DND-41 (cell line): Measurements from ENCODE around the gene FAM118B.
A peak's percentile ranks its signal among the peaks of the same experiment; 100 is the strongest.
"Not testable (repeated sequence)": the region's sequence is repeated elsewhere in the genome, so short reads cannot be mapped to it uniquely, and the experiment has no call there.

Experiments
- ATAC-seq: fragments of 200-7000 bp; cut with Tn5 transposase; 3 replicates; pipeline ENCODE4 v1.9.1; 2021; ENCODE audit warnings: low read depth; ENCODE audit not compliant: insufficient read depth
- DNase-seq: peaks from one replicate; pipeline ENCODE4 v3.0.0-alpha.2; 2020
- H2AFZ ChIP-seq: 2 replicates; pipeline ENCODE4 v1.6.0; 2012; ENCODE audit warnings: low read depth, low read length
- H3K27ac ChIP-seq: 2 replicates; pipeline ENCODE4 v1.5.1; 2012; ENCODE audit warnings: low read length, inconsistent platforms
- H3K27me3 ChIP-seq: fragments of 200-600 bp; sonication (generic); 2 replicates; pipeline ENCODE4 v1.6.0; 2012; ENCODE audit warnings: low read length, mild to moderate bottlenecking, inconsistent platforms; ENCODE audit not compliant: insufficient read depth, poor library complexity
- H3K36me3 ChIP-seq: 2 replicates; pipeline ENCODE4 v1.5.1; 2012; ENCODE audit warnings: low read length, inconsistent platforms; ENCODE audit not compliant: insufficient read depth
- H3K4me1 ChIP-seq: 2 replicates; pipeline ENCODE4 v1.5.1; 2012; ENCODE audit warnings: mild to moderate bottlenecking, low read length; ENCODE audit not compliant: insufficient read depth
- H3K4me2 ChIP-seq: 2 replicates; pipeline ENCODE4 v1.6.0; 2012; ENCODE audit warnings: mild to moderate bottlenecking, moderate library complexity, low read length, inconsistent platforms; ENCODE audit not compliant: insufficient read depth
- H3K4me3 ChIP-seq, 2 experiments: fragments of 200-600 bp in 1 of 2; shearing (Covaris generic) in 1 of 2; 2 replicates each; pipeline ENCODE4 v1.5.1; 2012 to 2016; ENCODE audit warnings: inconsistent platforms in 2 of 2, low read length in 2 of 2, mild to moderate bottlenecking in 2 of 2, low read depth in 1 of 2, moderate library complexity in 1 of 2
- H3K79me2 ChIP-seq: 2 replicates; pipeline ENCODE4 v1.6.0; 2012; ENCODE audit warnings: low read length, inconsistent platforms; ENCODE audit not compliant: insufficient read depth
- H3K9ac ChIP-seq: 2 replicates; pipeline ENCODE4 v1.6.0; 2012; ENCODE audit warnings: low read depth, mild to moderate bottlenecking, inconsistent platforms, low read length, moderate library complexity
- H3K9me3 ChIP-seq: 2 replicates; pipeline ENCODE4 v1.5.1; 2012; ENCODE audit warnings: low read length, moderate library complexity, mild to moderate bottlenecking, inconsistent platforms; ENCODE audit not compliant: insufficient read depth, severe bottlenecking
- H4K20me1 ChIP-seq: 2 replicates; pipeline ENCODE4 v1.6.0; 2012; ENCODE audit warnings: low read length; ENCODE audit not compliant: insufficient read depth
- EZH2 ChIP-seq: IDR thresholded peaks from 3 replicates; pipeline ENCODE4 v1.6.1; 2012; ENCODE audit warnings: borderline replicate concordance, low read depth, mild to moderate bottlenecking, moderate library complexity, low read length, inconsistent platforms; ENCODE audit not compliant: severe bottlenecking
- TF ChIP-seq, protein P1 (sequence below): IDR thresholded peaks from 2 replicates; pipeline ENCODE4 v1.5.1; 2012; ENCODE audit warnings: borderline replicate concordance, low read length, moderate library complexity, mild to moderate bottlenecking; ENCODE audit not compliant: poor library complexity, severe bottlenecking; ENCODE audit errors: extremely low read depth

FAM118B gene

DNA sequence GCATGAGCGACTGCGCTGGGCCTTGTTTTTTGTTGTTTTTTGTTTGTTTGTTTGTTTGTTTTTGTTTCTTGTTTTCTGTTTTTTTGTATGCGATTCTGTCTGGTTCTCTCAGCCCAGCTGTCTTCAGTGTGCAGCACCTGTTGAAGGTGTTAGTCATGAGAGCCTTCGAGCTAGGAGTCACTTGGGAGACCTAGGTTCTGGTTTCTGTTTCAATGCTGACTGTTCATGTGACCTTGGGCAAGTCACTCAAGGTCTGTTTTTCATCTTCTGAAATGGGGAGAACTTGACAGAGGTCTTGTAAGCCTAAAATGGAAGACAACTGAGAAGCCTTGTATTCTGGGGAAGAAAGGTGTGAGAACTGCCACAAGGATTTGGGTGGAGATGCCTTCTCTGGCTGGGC, 94.1 kb downstream of the FAM118B start:
- Histone ChIP-seq H3K36me3 (peaks cover 31% of the 10 kb centered on the region), H3K9me3 (no peaks in the 10 kb centered on the region), H3K4me2 (peak overlapping the region; percentile 44; the same call in 1 of the 2 replicates), H3K4me3 (no peak overlapping the region), H3K4me1 (peaks cover 48% of the 10 kb centered on the region), H3K27ac (peak overlapping the region; percentile 58), H3K27me3 (no peaks in the 10 kb centered on the region), H2AFZ (no peak overlapping the region), H3K9ac (no peak overlapping the region), H3K79me2 (peaks cover 49% of the 10 kb centered on the region), H4K20me1 (no peaks in the 10 kb centered on the region)
- ATAC-seq (no peak), DNase-seq (no peak)
- TF ChIP-seq, protein P1, sequence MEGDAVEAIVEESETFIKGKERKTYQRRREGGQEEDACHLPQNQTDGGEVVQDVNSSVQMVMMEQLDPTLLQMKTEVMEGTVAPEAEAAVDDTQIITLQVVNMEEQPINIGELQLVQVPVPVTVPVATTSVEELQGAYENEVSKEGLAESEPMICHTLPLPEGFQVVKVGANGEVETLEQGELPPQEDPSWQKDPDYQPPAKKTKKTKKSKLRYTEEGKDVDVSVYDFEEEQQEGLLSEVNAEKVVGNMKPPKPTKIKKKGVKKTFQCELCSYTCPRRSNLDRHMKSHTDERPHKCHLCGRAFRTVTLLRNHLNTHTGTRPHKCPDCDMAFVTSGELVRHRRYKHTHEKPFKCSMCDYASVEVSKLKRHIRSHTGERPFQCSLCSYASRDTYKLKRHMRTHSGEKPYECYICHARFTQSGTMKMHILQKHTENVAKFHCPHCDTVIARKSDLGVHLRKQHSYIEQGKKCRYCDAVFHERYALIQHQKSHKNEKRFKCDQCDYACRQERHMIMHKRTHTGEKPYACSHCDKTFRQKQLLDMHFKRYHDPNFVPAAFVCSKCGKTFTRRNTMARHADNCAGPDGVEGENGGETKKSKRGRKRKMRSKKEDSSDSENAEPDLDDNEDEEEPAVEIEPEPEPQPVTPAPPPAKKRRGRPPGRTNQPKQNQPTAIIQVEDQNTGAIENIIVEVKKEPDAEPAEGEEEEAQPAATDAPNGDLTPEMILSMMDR: no peak
- TF ChIP-seq EZH2: no peak

DNA sequence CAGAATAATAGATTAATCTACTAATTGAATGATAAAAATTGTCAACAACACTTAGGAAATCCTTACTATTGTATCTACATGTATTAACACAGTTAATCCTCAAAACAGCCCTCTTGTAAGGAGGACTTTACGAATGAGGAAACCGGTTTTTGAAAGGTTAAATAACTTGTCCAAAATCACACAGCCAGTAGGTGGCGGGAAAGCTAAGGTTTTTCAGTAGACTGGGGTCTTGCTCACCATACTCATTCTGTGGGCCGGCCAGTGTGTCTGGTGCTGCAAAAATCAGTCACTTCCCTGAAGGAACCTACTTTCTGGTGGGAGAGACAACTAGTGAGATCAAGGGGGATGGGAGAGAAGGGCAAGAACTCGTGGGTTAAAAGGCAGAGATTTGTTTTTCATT, 96.1 kb downstream of the FAM118B start:
- Histone ChIP-seq H3K79me2 (peaks cover 39% of the 10 kb centered on the region), H3K27ac (no peak overlapping the region), H3K4me2 (no peak overlapping the region), H2AFZ (no peak overlapping the region), H3K27me3 (no peaks in the 10 kb centered on the region), H3K9me3 (no peaks in the 10 kb centered on the region), H3K36me3 (peaks cover 32% of the 10 kb centered on the region), H4K20me1 (no peaks in the 10 kb centered on the region), H3K4me1 (peaks cover 42% of the 10 kb centered on the region), H3K9ac (no peak overlapping the region), H3K4me3 (no peak overlapping the region)
- ATAC-seq (peak; percentile 20; the same call in 1 of the 3 replicates), DNase-seq (peak; percentile 60)
- TF ChIP-seq, protein P1: peak; percentile 66
- no peak for TF ChIP-seq EZH2

DNA sequence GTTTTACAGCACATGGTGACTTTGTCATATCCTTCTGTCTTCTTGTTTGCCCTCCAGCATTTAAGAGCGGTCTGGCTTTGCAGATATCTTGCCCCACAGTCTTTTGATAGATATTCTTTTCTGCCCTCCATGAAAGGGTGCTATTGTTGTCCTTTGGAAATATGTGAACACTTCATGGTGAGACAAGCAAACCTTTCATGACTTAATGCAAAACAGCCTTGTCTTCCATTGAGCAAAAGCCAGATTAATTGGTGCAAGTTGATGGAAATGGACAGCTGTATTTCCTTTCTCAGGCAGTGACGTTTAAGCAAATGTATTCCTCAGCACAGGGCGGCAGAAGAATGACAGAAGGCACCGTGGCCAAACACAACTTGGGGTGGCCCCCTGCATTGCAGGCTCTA, 96.7 kb downstream of the FAM118B start:
- Histone ChIP-seq H3K27ac (no peak overlapping the region), H4K20me1 (no peaks in the 10 kb centered on the region), H2AFZ (no peak overlapping the region), H3K9ac (no peak overlapping the region), H3K27me3 (no peaks in the 10 kb centered on the region), H3K4me2 (no peak overlapping the region), H3K9me3 (no peaks in the 10 kb centered on the region), H3K79me2 (peaks cover 33% of the 10 kb centered on the region), H3K36me3 (peaks cover 30% of the 10 kb centered on the region), H3K4me1 (peaks cover 36% of the 10 kb centered on the region), H3K4me3 (no peak overlapping the region)
- TF ChIP-seq, protein P1: no peak
- TF ChIP-seq EZH2: no peak
- DNase-seq: no peak
- ATAC-seq: no peak

DNA sequence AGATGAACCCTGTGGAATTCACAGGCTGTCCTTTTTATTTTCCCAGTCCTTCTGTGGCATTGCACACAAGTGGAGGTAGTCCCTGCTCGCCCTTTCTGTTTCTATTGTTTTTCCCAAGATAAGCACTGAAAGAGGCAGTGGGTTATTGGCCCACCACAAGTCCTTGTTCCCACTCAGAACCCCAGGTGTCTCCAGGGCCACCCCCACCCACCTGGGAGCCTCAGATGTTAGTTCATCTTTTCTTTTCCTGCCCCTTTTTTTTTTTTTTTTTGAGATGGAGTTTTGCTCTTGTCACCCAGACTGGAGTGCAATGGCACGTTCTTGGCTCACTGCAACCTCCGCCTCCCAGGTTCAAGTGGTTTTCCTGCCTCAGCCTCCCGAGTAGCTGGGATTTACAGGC, 97.2 kb downstream of the FAM118B start:
- H3K4me1 ChIP-seq: peaks cover 35% of the 10 kb centered on the region
- not testable (repeated sequence) for H3K4me3 ChIP-seq, H2AFZ ChIP-seq, H3K9me3 ChIP-seq, DNase-seq, H3K27ac ChIP-seq, H3K4me2 ChIP-seq, H3K27me3 ChIP-seq, ATAC-seq, H3K9ac ChIP-seq, H4K20me1 ChIP-seq
- H3K36me3 ChIP-seq: peaks cover 30% of the 10 kb centered on the region
- peaks cover 28% of the 10 kb centered on the region for H3K79me2 ChIP-seq
